Measurements from ENCODE around the gene GBP3.

- TF ChIP-seq, protein P1, sequence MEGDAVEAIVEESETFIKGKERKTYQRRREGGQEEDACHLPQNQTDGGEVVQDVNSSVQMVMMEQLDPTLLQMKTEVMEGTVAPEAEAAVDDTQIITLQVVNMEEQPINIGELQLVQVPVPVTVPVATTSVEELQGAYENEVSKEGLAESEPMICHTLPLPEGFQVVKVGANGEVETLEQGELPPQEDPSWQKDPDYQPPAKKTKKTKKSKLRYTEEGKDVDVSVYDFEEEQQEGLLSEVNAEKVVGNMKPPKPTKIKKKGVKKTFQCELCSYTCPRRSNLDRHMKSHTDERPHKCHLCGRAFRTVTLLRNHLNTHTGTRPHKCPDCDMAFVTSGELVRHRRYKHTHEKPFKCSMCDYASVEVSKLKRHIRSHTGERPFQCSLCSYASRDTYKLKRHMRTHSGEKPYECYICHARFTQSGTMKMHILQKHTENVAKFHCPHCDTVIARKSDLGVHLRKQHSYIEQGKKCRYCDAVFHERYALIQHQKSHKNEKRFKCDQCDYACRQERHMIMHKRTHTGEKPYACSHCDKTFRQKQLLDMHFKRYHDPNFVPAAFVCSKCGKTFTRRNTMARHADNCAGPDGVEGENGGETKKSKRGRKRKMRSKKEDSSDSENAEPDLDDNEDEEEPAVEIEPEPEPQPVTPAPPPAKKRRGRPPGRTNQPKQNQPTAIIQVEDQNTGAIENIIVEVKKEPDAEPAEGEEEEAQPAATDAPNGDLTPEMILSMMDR (IDR thresholded peaks at IDR 0.05) = no peak
- TF ChIP-seq POLR2A (IDR thresholded peaks at IDR 0.05; ENCODE audit: low read depth) (no peak), POLR2AphosphoS5 (IDR thresholded peaks at IDR 0.05) (no peak)
Measured at GRCh38 chr1:88961081-88961480, 61.6 kb downstream of the GBP3 start.
